ENCODE results near the gene TCTN1.
"Not testable (repeated sequence)": the region's sequence is repeated elsewhere in the genome, so short reads cannot be mapped to it uniquely, and the experiment has no call there.

Gene TCTN1
- total RNA-seq, result 4.6 to 10.1 (median 7.8) reads per million in 4 experiments

GRCh38 chr12:110613771-110614684 lies at the start of gene TCTN1:
Gene TCTN1 (plus strand): TSS chr12:110614129. CDS start chr12:110614183, 54 bp downstream.
- DNase-seq, result peak; percentile 88

- no peak for DNase-seq
Observed at GRCh38 chr12:110564471-110564991, 49.4 kb upstream of the TCTN1 start.

GRCh38 chr12:110565894-110566871 lies 47.7 kb upstream of the TCTN1 start:
- DNase-seq, result no peak

- DNase-seq, result no peak
Observed at GRCh38 chr12:110566993-110567392, 46.9 kb upstream of the TCTN1 start.

- DNase-seq, result no peak
Observed at GRCh38 chr12:110568752-110569151, 45.2 kb upstream of the TCTN1 start.

- DNase-seq, result not testable (repeated sequence)
Observed at GRCh38 chr12:110569838-110570237, 44.1 kb upstream of the TCTN1 start.

GRCh38 chr12:110570798-110571197 lies 43.1 kb upstream of the TCTN1 start:
- DNase-seq, result not testable (repeated sequence)

- DNase-seq, result no peak
Observed at GRCh38 chr12:110574044-110574443, 39.9 kb upstream of the TCTN1 start.

GRCh38 chr12:110574717-110575230 lies 39.2 kb upstream of the TCTN1 start:
- not testable (repeated sequence) for DNase-seq

- DNase-seq, result no peak
Observed at GRCh38 chr12:110575326-110575725, 38.6 kb upstream of the TCTN1 start.

- DNase-seq, result no peak
Observed at GRCh38 chr12:110576504-110576903, 37.4 kb upstream of the TCTN1 start.

- no peak for DNase-seq
Observed at GRCh38 chr12:110577864-110578693, 35.9 kb upstream of the TCTN1 start.

- DNase-seq, result no peak
Observed at GRCh38 chr12:110578694-110579534, 35.0 kb upstream of the TCTN1 start.

GRCh38 chr12:110579535-110580253 lies 34.2 kb upstream of the TCTN1 start:
- DNase-seq, result no peak

- DNase-seq, result no peak
Observed at GRCh38 chr12:110581931-110582275, 32.0 kb upstream of the TCTN1 start.

- DNase-seq, result peak; percentile 69
Observed at GRCh38 chr12:110582276-110583136, 31.4 kb upstream of the TCTN1 start.

GRCh38 chr12:110583137-110584059 lies 30.5 kb upstream of the TCTN1 start, which contains the start of gene PPTC7:
Gene PPTC7 (minus strand): TSS chr12:110583318. CDS start chr12:110583031, 287 bp downstream.
- DNase-seq, result peak; percentile 96

Data from effector CD8-positive, alpha-beta T cell (primary cell).